Left colon (tissue), 2 donors: ENCODE measurements around the gene DNAJC16. TPM values are rescaled to one million over a fixed set of nuclear protein-coding genes. Genes with fewer than 3 reads are reported as not detected.

Experiments used
- total RNA-seq, 2 donors: library from RNA; stranded (reverse); fragmentation: NEBNext Ultra II Directional; extraction: Animal tissue kit (Norgen Biotek cat#: 25700); gene quantifications; one replicate each; pipeline ENCODE4 v1.2.1, GENCODE V29; 2021
- donor health status: DM: no; HTN: no; CAD: no.
- donor health status: DM: yes; HTN: yes; CAD: no.

The DNAJC16 gene
- total RNA-seq, 2 donors from 2014 or later = 23.5 to 26.5 TPM

Other genes with a start within 250 kb of the DNAJC16 start
- 100 to 1,000 TPM; 164 to 178 TPM for gene EFHD2, start 117.0 kb upstream of the DNAJC16 start, total RNA-seq
- 1 to 10 TPM in 1 of 2 donors, not detected in 1; 1.9 TPM for gene CTRC, start 88.4 kb upstream of the DNAJC16 start, total RNA-seq
- not detected for gene CELA2A, start 70.1 kb upstream of the DNAJC16 start, total RNA-seq
- gene CELA2B, start 50.7 kb upstream of the DNAJC16 start, total RNA-seq = not detected
- gene CASP9, start 2.6 kb upstream of the DNAJC16 start, total RNA-seq = 10 to 100 TPM in 1 of 2 donors, 1 to 10 TPM in 1; 9.9 to 16.9 TPM
- gene AGMAT, start 58.2 kb downstream of the DNAJC16 start, total RNA-seq = 10 to 100 TPM; 18.4 to 25.1 TPM
- 10 to 100 TPM; 27.4 to 37.6 TPM for gene DDI2, start 90.6 kb downstream of the DNAJC16 start, total RNA-seq
- 10 to 100 TPM; 31.5 to 37.0 TPM for gene PLEKHM2, start 157.5 kb downstream of the DNAJC16 start, total RNA-seq
- 10 to 100 TPM in 1 of 2 donors, 1 to 10 TPM in 1; 7.9 to 22.6 TPM for gene SLC25A34, start 209.4 kb downstream of the DNAJC16 start, total RNA-seq
- gene TMEM82, start 215.7 kb downstream of the DNAJC16 start, total RNA-seq = 10 to 100 TPM; 13.1 to 18.6 TPM
- 100 to 1,000 TPM; 275 to 294 TPM for gene FBLIM1, start 231.9 kb downstream of the DNAJC16 start, total RNA-seq